HEK293 (cell line): ENCODE data around the gene ACIN1.

Source experiments
- AEBP2 ChIP-seq: fragments of 450-650 bp; formaldehyde crosslinking; IDR thresholded peaks from 2 replicates; pipeline ENCODE4 v1.5.1; 2016; ENCODE audit warnings: missing biosample characterization, missing genetic modification characterization, borderline replicate concordance
- HIC1 ChIP-seq: fragments of 450-650 bp; formaldehyde crosslinking; IDR thresholded peaks from 2 replicates; pipeline ENCODE4 v1.5.1; 2016; ENCODE audit warnings: missing biosample characterization, missing genetic modification characterization
- KLF9 ChIP-seq: fragments of 450-650 bp; formaldehyde crosslinking; IDR thresholded peaks from 2 replicates; pipeline ENCODE4 v1.5.1; 2016; ENCODE audit warnings: missing biosample characterization, missing genetic modification characterization, low read depth
- SETDB1 ChIP-seq: IDR thresholded peaks from one replicate; pipeline ENCODE4 v1.6.1; 2017; ENCODE audit warnings: mild to moderate bottlenecking, low read length, moderate library complexity, mixed read lengths; ENCODE audit not compliant: insufficient read length
- ZNF2 ChIP-seq: fragments of 450-650 bp; formaldehyde crosslinking; IDR thresholded peaks from 2 replicates; pipeline ENCODE4 v1.5.1; 2016; ENCODE audit warnings: missing biosample characterization, missing genetic modification characterization
- ZNF292 ChIP-seq: fragments of 450-650 bp; formaldehyde crosslinking; IDR thresholded peaks from 2 replicates; pipeline ENCODE4 v1.5.1; 2016; ENCODE audit warnings: low read depth, missing biosample characterization, missing genetic modification characterization, borderline replicate concordance
- ZNF391 ChIP-seq: fragments of 450-650 bp; formaldehyde crosslinking; IDR thresholded peaks from 2 replicates; pipeline ENCODE4 v1.5.1; 2016; ENCODE audit warnings: low read depth, missing biosample characterization, missing genetic modification characterization, borderline replicate concordance
- ZNF394 ChIP-seq: fragments of 450-650 bp; formaldehyde crosslinking; IDR thresholded peaks from 2 replicates; pipeline ENCODE4 v1.5.1; 2016; ENCODE audit warnings: missing biosample characterization, missing genetic modification characterization, mild to moderate bottlenecking, moderate library complexity, borderline replicate concordance
- ZNF404 ChIP-seq: fragments of 450-650 bp; formaldehyde crosslinking; IDR thresholded peaks from 2 replicates; pipeline ENCODE4 v1.5.1; 2017; ENCODE audit warnings: missing biosample characterization, missing genetic modification characterization
- ZNF48 ChIP-seq: fragments of 450-650 bp; formaldehyde crosslinking; IDR thresholded peaks from 2 replicates; pipeline ENCODE4 v1.5.1; 2016; ENCODE audit warnings: missing biosample characterization, missing genetic modification characterization
- ZNF558 ChIP-seq: fragments of 450-650 bp; formaldehyde crosslinking; IDR thresholded peaks from 2 replicates; pipeline ENCODE4 v1.5.1; 2016; ENCODE audit warnings: missing biosample characterization, missing genetic modification characterization
- ZNF571 ChIP-seq: fragments of 450-650 bp; formaldehyde crosslinking; IDR thresholded peaks from 2 replicates; pipeline ENCODE4 v1.5.0; 2017; ENCODE audit warnings: missing biosample characterization, missing genetic modification characterization
- ZNF626 ChIP-seq: fragments of 450-650 bp; sonication (Bioruptor Pico); formaldehyde crosslinking; IDR thresholded peaks from 2 replicates; pipeline ENCODE4 v1.5.1; 2018; ENCODE audit warnings: missing biosample characterization, missing genetic modification characterization, inconsistent platforms
- ZNF654 ChIP-seq: fragments of 450-650 bp; formaldehyde crosslinking; IDR thresholded peaks from 2 replicates; pipeline ENCODE4 v1.5.1; 2016; ENCODE audit warnings: low read depth, missing biosample characterization, missing genetic modification characterization
- ZNF707 ChIP-seq: fragments of 450-650 bp; formaldehyde crosslinking; IDR thresholded peaks from 2 replicates; pipeline ENCODE4 v1.5.1; 2016; ENCODE audit warnings: missing biosample characterization, missing genetic modification characterization
- TF ChIP-seq, protein P1 (sequence below): fragments of 450-650 bp; formaldehyde crosslinking; IDR thresholded peaks from 2 replicates; pipeline ENCODE4 v1.5.1; 2016; ENCODE audit warnings: missing biosample characterization, missing genetic modification characterization
- TF ChIP-seq, protein P2 (sequence below): fragments of 450-650 bp; formaldehyde crosslinking; IDR thresholded peaks from 2 replicates; pipeline ENCODE4 v1.5.1; 2016; ENCODE audit warnings: missing biosample characterization, missing genetic modification characterization
- TF ChIP-seq, protein P3 (sequence below): fragments of 450-650 bp; formaldehyde crosslinking; IDR thresholded peaks from 2 replicates; pipeline ENCODE4 v1.5.1; 2016; ENCODE audit warnings: missing biosample characterization, missing genetic modification characterization
- TF ChIP-seq, protein P4 (sequence below): fragments of 450-650 bp; formaldehyde crosslinking; IDR thresholded peaks from 2 replicates; pipeline ENCODE4 v1.5.1; 2017; ENCODE audit warnings: missing biosample characterization, mild to moderate bottlenecking, missing genetic modification characterization, moderate library complexity

ACIN1 gene

GRCh38 chr14:23054000-23054811 lies 40.7 kb downstream of the ACIN1 start (continued):
- TF ChIP-seq, protein P1, sequence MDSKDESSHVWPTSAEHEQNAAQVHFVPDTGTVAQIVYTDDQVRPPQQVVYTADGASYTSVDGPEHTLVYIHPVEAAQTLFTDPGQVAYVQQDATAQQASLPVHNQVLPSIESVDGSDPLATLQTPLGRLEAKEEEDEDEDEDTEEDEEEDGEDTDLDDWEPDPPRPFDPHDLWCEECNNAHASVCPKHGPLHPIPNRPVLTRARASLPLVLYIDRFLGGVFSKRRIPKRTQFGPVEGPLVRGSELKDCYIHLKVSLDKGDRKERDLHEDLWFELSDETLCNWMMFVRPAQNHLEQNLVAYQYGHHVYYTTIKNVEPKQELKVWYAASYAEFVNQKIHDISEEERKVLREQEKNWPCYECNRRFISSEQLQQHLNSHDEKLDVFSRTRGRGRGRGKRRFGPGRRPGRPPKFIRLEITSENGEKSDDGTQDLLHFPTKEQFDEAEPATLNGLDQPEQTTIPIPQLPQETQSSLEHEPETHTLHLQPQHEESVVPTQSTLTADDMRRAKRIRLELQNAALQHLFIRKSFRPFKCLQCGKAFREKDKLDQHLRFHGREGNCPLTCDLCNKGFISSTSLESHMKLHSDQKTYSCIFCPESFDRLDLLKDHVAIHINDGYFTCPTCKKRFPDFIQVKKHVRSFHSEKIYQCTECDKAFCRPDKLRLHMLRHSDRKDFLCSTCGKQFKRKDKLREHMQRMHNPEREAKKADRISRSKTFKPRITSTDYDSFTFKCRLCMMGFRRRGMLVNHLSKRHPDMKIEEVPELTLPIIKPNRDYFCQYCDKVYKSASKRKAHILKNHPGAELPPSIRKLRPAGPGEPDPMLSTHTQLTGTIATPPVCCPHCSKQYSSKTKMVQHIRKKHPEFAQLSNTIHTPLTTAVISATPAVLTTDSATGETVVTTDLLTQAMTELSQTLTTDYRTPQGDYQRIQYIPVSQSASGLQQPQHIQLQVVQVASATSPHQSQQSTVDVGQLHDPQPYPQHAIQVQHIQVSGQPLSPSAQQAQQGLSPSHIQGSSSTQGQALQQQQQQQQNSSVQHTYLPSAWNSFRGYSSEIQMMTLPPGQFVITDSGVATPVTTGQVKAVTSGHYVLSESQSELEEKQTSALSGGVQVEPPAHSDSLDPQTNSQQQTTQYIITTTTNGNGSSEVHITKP (tag by site-specific recombination): no peak
- TF ChIP-seq, protein P2, sequence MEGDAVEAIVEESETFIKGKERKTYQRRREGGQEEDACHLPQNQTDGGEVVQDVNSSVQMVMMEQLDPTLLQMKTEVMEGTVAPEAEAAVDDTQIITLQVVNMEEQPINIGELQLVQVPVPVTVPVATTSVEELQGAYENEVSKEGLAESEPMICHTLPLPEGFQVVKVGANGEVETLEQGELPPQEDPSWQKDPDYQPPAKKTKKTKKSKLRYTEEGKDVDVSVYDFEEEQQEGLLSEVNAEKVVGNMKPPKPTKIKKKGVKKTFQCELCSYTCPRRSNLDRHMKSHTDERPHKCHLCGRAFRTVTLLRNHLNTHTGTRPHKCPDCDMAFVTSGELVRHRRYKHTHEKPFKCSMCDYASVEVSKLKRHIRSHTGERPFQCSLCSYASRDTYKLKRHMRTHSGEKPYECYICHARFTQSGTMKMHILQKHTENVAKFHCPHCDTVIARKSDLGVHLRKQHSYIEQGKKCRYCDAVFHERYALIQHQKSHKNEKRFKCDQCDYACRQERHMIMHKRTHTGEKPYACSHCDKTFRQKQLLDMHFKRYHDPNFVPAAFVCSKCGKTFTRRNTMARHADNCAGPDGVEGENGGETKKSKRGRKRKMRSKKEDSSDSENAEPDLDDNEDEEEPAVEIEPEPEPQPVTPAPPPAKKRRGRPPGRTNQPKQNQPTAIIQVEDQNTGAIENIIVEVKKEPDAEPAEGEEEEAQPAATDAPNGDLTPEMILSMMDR: peak; percentile 70
- no peak for TF ChIP-seq ZNF558 (tag by site-specific recombination)
- TF ChIP-seq ZNF394 (tag by site-specific recombination): no peak
- TF ChIP-seq, protein P3, sequence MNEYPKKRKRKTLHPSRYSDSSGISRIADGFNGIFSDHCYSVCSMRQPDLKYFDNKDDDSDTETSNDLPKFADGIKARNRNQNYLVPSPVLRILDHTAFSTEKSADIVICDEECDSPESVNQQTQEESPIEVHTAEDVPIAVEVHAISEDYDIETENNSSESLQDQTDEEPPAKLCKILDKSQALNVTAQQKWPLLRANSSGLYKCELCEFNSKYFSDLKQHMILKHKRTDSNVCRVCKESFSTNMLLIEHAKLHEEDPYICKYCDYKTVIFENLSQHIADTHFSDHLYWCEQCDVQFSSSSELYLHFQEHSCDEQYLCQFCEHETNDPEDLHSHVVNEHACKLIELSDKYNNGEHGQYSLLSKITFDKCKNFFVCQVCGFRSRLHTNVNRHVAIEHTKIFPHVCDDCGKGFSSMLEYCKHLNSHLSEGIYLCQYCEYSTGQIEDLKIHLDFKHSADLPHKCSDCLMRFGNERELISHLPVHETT: no peak
- peak; percentile 20 for TF ChIP-seq ZNF654 (tag by site-specific recombination)
- TF ChIP-seq ZNF391 (tag by site-specific recombination): no peak
- no peak for TF ChIP-seq ZNF707 (tag by site-specific recombination)
- no peak for TF ChIP-seq ZNF2 (tag by site-specific recombination)
- no peak for TF ChIP-seq HIC1 (tag by site-specific recombination)
- no peak for TF ChIP-seq ZNF571 (tag by site-specific recombination)
- TF ChIP-seq ZNF292 (tag by site-specific recombination): no peak
- TF ChIP-seq SETDB1: no peak
- TF ChIP-seq ZNF404: no peak
- TF ChIP-seq AEBP2 (tag by site-specific recombination): no peak
- TF ChIP-seq ZNF48 (tag by site-specific recombination): no peak
- no peak for TF ChIP-seq ZNF626 (tag by site-specific recombination)
- TF ChIP-seq, protein P4, sequence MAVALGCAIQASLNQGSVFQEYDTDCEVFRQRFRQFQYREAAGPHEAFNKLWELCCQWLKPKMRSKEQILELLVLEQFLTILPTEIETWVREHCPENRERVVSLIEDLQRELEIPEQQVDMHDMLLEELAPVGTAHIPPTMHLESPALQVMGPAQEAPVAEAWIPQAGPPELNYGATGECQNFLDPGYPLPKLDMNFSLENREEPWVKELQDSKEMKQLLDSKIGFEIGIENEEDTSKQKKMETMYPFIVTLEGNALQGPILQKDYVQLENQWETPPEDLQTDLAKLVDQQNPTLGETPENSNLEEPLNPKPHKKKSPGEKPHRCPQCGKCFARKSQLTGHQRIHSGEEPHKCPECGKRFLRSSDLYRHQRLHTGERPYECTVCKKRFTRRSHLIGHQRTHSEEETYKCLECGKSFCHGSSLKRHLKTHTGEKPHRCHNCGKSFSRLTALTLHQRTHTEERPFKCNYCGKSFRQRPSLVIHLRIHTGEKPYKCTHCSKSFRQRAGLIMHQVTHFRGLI: no peak
- TF ChIP-seq KLF9 (tag by site-specific recombination): no peak
